Measurements from ENCODE around the gene DNAJC13. TPM values are rescaled to one million over a fixed set of nuclear protein-coding genes. Genes with fewer than 3 reads are reported as not detected.

Gene DNAJC13
- total and polyA plus RNA-seq, 2 donors (not counting 1 experiment from before 2014, with no cell fraction given) = 9.7 to 51.1 TPM

DNA sequence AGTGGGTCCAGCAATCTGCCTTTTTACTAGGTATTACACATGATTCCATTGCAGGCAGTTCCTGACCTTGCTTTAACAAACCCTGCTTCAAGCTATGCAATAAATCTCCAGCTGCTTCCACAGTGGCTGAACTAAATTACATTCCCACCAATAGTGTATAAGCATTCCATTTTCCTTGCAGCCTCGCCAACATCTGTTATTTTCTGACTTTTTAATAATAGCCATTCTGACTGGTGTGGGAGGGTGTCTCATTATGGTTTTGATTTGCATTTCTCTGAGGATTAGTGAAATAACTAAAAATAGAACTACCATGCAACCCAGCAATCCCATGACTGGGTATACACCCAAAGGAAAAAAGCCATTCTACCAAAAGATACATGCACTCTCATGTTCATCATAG lies 36.4 kb upstream of the DNAJC13 start:
- DNase-seq = no peak
- CTCF ChIA-PET = no interaction called here
- POLR2A ChIA-PET = no interaction called here
- ATAC-seq (ENCODE audit: low read depth) = no peak
- Mint-ChIP-seq H3K4me3 (no peak overlapping the region), H3K4me1 (no peaks in the 10 kb centered on the region), H3K27me3 (peaks cover 3% of the 10 kb centered on the region), H3K27ac (no peak overlapping the region), H3K9me3 (ENCODE audit: insufficient read depth) (peaks cover 2% of the 10 kb centered on the region)
- Histone ChIP-seq H3K4me2 (replicated peaks; ENCODE audit: low read depth, low read length, poor library complexity, severe bottlenecking) (no peak overlapping the region), H3K27me3 (replicated peaks in 1 of 4; ENCODE audit: control extremely low read depth in 1 of 4, control insufficient read depth in 3 of 4, insufficient read depth in 4 of 4, low read length in 3 of 4) (peaks cover 0 to 17% (median 0%) of the 10 kb centered on the region in 4 experiments), H3K79me2 (ENCODE audit: control insufficient read depth, insufficient read depth, low read length) (no peaks in the 10 kb centered on the region), H3K4me3 (ENCODE audit: control extremely low read depth in 1 of 5, extremely low read depth in 1 of 5, insufficient read depth in 1 of 5, low read depth in 2 of 5, low read length in 4 of 5) (no peak overlapping the region), H3K4me1 (ENCODE audit: control insufficient read depth in 2 of 2, insufficient read depth in 2 of 2, low read length in 2 of 2) (no peaks in the 10 kb centered on the region), H3K36me3 (replicated peaks in 1 of 2; ENCODE audit: control extremely low read depth in 1 of 2, control insufficient read depth in 1 of 2, extremely low read depth in 1 of 2, insufficient read depth in 2 of 2, low read length in 1 of 2) (no peaks in the 10 kb centered on the region), H3K9ac (ENCODE audit: low read length) (no peak overlapping the region), H3K27ac (ENCODE audit: low read length in 2 of 2) (no peak overlapping the region), H3K9me3 (ENCODE audit: control extremely low read depth in 1 of 3, control insufficient read depth in 2 of 3, insufficient read depth in 1 of 3, low read length in 2 of 3) (peaks cover 0 to 12% (median 0%) of the 10 kb centered on the region in 3 donors), H2AFZ (ENCODE audit: insufficient read depth, low read depth, low read length, poor library complexity, severe bottlenecking) (no peak overlapping the region), H4K20me1 (ENCODE audit: control insufficient read depth, insufficient read depth, low read length, poor library complexity, severe bottlenecking) (no peaks in the 10 kb centered on the region)
- TF ChIP-seq EZH2 (IDR thresholded peaks at IDR 0.05; ENCODE audit: borderline replicate concordance, insufficient read depth, low read depth, low read length, poor library complexity, severe bottlenecking) = no peak
- TF ChIP-seq, protein P1, sequence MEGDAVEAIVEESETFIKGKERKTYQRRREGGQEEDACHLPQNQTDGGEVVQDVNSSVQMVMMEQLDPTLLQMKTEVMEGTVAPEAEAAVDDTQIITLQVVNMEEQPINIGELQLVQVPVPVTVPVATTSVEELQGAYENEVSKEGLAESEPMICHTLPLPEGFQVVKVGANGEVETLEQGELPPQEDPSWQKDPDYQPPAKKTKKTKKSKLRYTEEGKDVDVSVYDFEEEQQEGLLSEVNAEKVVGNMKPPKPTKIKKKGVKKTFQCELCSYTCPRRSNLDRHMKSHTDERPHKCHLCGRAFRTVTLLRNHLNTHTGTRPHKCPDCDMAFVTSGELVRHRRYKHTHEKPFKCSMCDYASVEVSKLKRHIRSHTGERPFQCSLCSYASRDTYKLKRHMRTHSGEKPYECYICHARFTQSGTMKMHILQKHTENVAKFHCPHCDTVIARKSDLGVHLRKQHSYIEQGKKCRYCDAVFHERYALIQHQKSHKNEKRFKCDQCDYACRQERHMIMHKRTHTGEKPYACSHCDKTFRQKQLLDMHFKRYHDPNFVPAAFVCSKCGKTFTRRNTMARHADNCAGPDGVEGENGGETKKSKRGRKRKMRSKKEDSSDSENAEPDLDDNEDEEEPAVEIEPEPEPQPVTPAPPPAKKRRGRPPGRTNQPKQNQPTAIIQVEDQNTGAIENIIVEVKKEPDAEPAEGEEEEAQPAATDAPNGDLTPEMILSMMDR (IDR thresholded peaks at IDR 0.05) = no peak
- no CpG with 5 or more reads among the region's 1 CpG for WGBS (ENCODE audit: insufficient coverage)
- intact Hi-C loops (cut with micrococcal nuclease) = no loop called here

DNA sequence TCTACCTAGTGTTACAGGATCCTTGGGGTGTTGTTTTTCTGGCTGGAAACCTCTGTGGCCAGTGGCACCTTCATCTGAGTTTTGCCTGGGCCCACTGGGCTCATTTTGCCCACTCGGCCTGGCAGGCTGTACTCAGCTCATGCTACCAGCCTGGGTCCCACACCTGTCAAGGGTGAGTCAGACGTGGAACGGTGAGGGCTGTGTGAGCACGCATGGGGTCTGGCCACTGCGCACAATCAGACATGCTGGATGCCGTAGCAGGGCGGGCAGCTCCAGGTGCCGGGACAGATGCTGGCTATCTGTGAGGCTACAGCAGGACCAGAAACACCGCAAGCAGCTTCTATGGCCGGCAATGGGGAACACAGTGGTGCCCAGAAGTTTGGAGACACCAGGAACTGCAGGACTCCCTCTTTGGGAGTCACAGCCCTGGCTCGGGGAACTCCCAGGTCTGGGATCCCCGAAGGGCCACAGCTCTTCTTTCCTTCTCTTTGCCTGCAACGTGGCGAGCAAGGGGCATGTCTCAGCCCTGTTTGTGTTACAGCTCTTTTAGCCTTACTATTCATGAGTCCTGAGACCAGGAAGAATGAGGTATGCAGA lies 35.9 kb upstream of the DNAJC13 start:
- no peak overlapping the region for H3K27ac ChIP-seq (ENCODE audit: low read length in 2 of 2)
- intact Hi-C loops (cut with micrococcal nuclease) = no loop called here
- H3K79me2 ChIP-seq (ENCODE audit: control insufficient read depth, insufficient read depth, low read length) = no peaks in the 10 kb centered on the region
- peaks cover 2% of the 10 kb centered on the region for H3K9me3 Mint-ChIP-seq (ENCODE audit: insufficient read depth)
- H3K4me1 Mint-ChIP-seq = no peaks in the 10 kb centered on the region
- TF ChIP-seq, protein P1 (IDR thresholded peaks at IDR 0.05) = no peak
- TF ChIP-seq EZH2 (IDR thresholded peaks at IDR 0.05; ENCODE audit: borderline replicate concordance, insufficient read depth, low read depth, low read length, poor library complexity, severe bottlenecking) = no peak
- ChIA-PET CTCF (no interaction called here), POLR2A (no interaction called here)
- no peak overlapping the region for H3K9ac ChIP-seq (ENCODE audit: low read length)
- no peak overlapping the region for H3K4me3 ChIP-seq (ENCODE audit: control extremely low read depth in 1 of 5, extremely low read depth in 1 of 5, insufficient read depth in 1 of 5, low read depth in 2 of 5, low read length in 4 of 5)
- 85% methylated on average over 12 of the region's 14 CpGs for WGBS (ENCODE audit: insufficient coverage)
- H2AFZ ChIP-seq (ENCODE audit: insufficient read depth, low read depth, low read length, poor library complexity, severe bottlenecking) = no peak overlapping the region
- no peak overlapping the region for H3K27ac Mint-ChIP-seq
- DNase-seq = no peak
- no peaks in the 10 kb centered on the region for H4K20me1 ChIP-seq (ENCODE audit: control insufficient read depth, insufficient read depth, low read length, poor library complexity, severe bottlenecking)
- peaks cover 0 to 17% (median 0%) of the 10 kb centered on the region in 4 experiments for H3K27me3 ChIP-seq (replicated peaks in 1 of 4; ENCODE audit: control extremely low read depth in 1 of 4, control insufficient read depth in 3 of 4, insufficient read depth in 4 of 4, low read length in 3 of 4)
- ATAC-seq (ENCODE audit: low read depth) = no peak
- no peaks in the 10 kb centered on the region for H3K4me1 ChIP-seq (ENCODE audit: control insufficient read depth in 2 of 2, insufficient read depth in 2 of 2, low read length in 2 of 2)
- H3K36me3 ChIP-seq (replicated peaks in 1 of 2; ENCODE audit: control extremely low read depth in 1 of 2, control insufficient read depth in 1 of 2, extremely low read depth in 1 of 2, insufficient read depth in 2 of 2, low read length in 1 of 2) = no peaks in the 10 kb centered on the region
- H3K27me3 Mint-ChIP-seq = peaks cover 6% of the 10 kb centered on the region
- no peak overlapping the region for H3K4me2 ChIP-seq (replicated peaks; ENCODE audit: low read depth, low read length, poor library complexity, severe bottlenecking)
- H3K4me3 Mint-ChIP-seq = no peak overlapping the region
- H3K9me3 ChIP-seq (ENCODE audit: control extremely low read depth in 1 of 3, control insufficient read depth in 2 of 3, insufficient read depth in 1 of 3, low read length in 2 of 3) = peaks cover 0 to 12% (median 0%) of the 10 kb centered on the region in 3 donors
